Measurements from ENCODE around the gene SNRNP70. TPM values are rescaled to one million over a fixed set of nuclear protein-coding genes. Genes with fewer than 3 reads are reported as not detected.

SNRNP70 gene
- total and polyA plus RNA-seq, 2 of the 13 experiments (the other 11 are each of a cell fraction or from before 2014, with no cell fraction given), result 150 to 210 TPM

- TF ChIP-seq, protein P1, sequence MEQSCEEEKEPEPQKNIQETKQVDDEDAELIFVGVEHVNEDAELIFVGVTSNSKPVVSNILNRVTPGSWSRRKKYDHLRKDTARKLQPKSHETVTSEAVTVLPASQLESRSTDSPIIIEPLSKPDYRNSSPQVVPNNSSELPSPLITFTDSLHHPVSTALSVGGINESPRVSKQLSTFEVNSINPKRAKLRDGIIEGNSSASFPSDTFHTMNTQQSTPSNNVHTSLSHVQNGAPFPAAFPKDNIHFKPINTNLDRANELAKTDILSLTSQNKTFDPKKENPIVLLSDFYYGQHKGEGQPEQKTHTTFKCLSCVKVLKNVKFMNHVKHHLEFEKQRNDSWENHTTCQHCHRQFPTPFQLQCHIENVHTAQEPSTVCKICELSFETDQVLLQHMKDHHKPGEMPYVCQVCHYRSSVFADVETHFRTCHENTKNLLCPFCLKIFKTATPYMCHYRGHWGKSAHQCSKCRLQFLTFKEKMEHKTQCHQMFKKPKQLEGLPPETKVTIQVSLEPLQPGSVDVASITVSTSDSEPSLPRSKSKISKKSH (CRISPR knock-in tag; IDR thresholded peaks at IDR 0.05; ENCODE audit: borderline replicate concordance), result 0 out of 2 replicates have a peak, but pooled peaks have one; percentile 81
- TF ChIP-seq MEF2D (CRISPR knock-in tag; IDR thresholded peaks at IDR 0.05) (peak; percentile 50; the same call in 1 of the 2 replicates), CHD4 (IDR thresholded peaks at IDR 0.05; ENCODE audit: borderline replicate concordance, low read length) (no peak), KMT2B (CRISPR knock-in tag; IDR thresholded peaks at IDR 0.05) (peak; percentile 48; the same call in 1 of the 2 replicates), MED1 (CRISPR knock-in tag; IDR thresholded peaks at IDR 0.05) (peak; percentile 64; the same call in 1 of the 2 replicates), TFDP2 (CRISPR knock-in tag; IDR thresholded peaks at IDR 0.05) (peak; percentile 93), ZNF646 (CRISPR knock-in tag; IDR thresholded peaks at IDR 0.05) (no peak), KDM2A (CRISPR knock-in tag; IDR thresholded peaks at IDR 0.05; ENCODE audit: borderline replicate concordance, low read depth) (peak; percentile 92), ZNF383 (CRISPR knock-in tag; IDR thresholded peaks at IDR 0.05; ENCODE audit: borderline replicate concordance) (no peak), FOXK1 (CRISPR knock-in tag; IDR thresholded peaks at IDR 0.05; ENCODE audit: borderline replicate concordance, low read depth) (no peak), ZMYM3 (CRISPR knock-in tag; IDR thresholded peaks at IDR 0.05) (no peak)
- TF ChIP-seq, protein P2, sequence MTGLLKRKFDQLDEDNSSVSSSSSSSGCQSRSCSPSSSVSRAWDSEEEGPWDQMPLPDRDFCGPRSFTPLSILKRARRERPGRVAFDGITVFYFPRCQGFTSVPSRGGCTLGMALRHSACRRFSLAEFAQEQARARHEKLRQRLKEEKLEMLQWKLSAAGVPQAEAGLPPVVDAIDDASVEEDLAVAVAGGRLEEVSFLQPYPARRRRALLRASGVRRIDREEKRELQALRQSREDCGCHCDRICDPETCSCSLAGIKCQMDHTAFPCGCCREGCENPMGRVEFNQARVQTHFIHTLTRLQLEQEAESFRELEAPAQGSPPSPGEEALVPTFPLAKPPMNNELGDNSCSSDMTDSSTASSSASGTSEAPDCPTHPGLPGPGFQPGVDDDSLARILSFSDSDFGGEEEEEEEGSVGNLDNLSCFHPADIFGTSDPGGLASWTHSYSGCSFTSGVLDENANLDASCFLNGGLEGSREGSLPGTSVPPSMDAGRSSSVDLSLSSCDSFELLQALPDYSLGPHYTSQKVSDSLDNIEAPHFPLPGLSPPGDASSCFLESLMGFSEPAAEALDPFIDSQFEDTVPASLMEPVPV (CRISPR knock-in tag; IDR thresholded peaks at IDR 0.05), result peak; percentile 82
- TF ChIP-seq, protein P3, sequence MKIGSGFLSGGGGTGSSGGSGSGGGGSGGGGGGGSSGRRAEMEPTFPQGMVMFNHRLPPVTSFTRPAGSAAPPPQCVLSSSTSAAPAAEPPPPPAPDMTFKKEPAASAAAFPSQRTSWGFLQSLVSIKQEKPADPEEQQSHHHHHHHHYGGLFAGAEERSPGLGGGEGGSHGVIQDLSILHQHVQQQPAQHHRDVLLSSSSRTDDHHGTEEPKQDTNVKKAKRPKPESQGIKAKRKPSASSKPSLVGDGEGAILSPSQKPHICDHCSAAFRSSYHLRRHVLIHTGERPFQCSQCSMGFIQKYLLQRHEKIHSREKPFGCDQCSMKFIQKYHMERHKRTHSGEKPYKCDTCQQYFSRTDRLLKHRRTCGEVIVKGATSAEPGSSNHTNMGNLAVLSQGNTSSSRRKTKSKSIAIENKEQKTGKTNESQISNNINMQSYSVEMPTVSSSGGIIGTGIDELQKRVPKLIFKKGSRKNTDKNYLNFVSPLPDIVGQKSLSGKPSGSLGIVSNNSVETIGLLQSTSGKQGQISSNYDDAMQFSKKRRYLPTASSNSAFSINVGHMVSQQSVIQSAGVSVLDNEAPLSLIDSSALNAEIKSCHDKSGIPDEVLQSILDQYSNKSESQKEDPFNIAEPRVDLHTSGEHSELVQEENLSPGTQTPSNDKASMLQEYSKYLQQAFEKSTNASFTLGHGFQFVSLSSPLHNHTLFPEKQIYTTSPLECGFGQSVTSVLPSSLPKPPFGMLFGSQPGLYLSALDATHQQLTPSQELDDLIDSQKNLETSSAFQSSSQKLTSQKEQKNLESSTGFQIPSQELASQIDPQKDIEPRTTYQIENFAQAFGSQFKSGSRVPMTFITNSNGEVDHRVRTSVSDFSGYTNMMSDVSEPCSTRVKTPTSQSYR (CRISPR knock-in tag; IDR thresholded peaks at IDR 0.05; ENCODE audit: borderline replicate concordance), result no peak
These were observed 33.5 kb downstream of the SNRNP70 start, which contains the start of gene C19orf73 (continued) for GRCh38 chr19:49118565-49119410.
